ENCODE data around the gene PDGFRA. TPM values are rescaled to one million over a fixed set of nuclear protein-coding genes. Genes with fewer than 3 reads are reported as not detected.

Gene PDGFRA
- total and polyA plus RNA-seq, 10 of the 15 experiments (the other 5 are each of a cell fraction or from before 2014, with no cell fraction given) = 0.01 to 0.28 (median 0.06) TPM; not detected in 5

Other genes starting within 250 kb of the PDGFRA start
- 17.6 and 19.1 TPM in 2 replicates for gene CHIC2, start 164.7 kb upstream of the PDGFRA start, total RNA-seq (2014; rRNA removed)
- gene CHIC2, start 164.7 kb upstream of the PDGFRA start, total RNA-seq (2014; rRNA removed; fragmentation: Illumina TruSeq; extraction: Trizol) = 13.6 and 14.2 TPM in 2 replicates
- gene CHIC2, start 164.7 kb upstream of the PDGFRA start, total RNA-seq (2021) = 9.7 and 13.4 TPM in 2 replicates
- gene CHIC2, start 164.7 kb upstream of the PDGFRA start, polyA plus RNA-seq (2011; rRNA removed) = 12.1 and 16.2 TPM in 2 replicates
- 8.1 and 9.8 TPM in 2 replicates for gene CHIC2, start 164.7 kb upstream of the PDGFRA start, polyA plus RNA-seq (2014; fragmentation: Illumina TruSeq; extraction: Trizol)
- 1 to 10 TPM in 1 of 2 experiments, under 1 TPM in 1; 0.80 to 2.8 TPM for gene CHIC2, start 164.7 kb upstream of the PDGFRA start, polyA plus RNA-seq (2014; fragmentation: Nextera tagmentation; extraction: Ambion mirVana)
- gene CHIC2, start 164.7 kb upstream of the PDGFRA start, polyA plus RNA-seq (2014; rRNA removed) = 10.2 and 12.3 TPM in 2 replicates
- 10 to 100 TPM; 21.9 to 24.4 TPM for gene CHIC2, start 164.7 kb upstream of the PDGFRA start, polyA plus RNA-seq (2016; fragmentation: Nextera tagmentation; extraction: Ambion mirVana)
- gene GSX2, start 129.1 kb upstream of the PDGFRA start, total RNA-seq (2014; rRNA removed) = 0.40 TPM in 1 of 2 replicates, not detected in the other
- gene GSX2, start 129.1 kb upstream of the PDGFRA start, total RNA-seq (2014; rRNA removed; fragmentation: Illumina TruSeq; extraction: Trizol) = 0.18 and 0.58 TPM in 2 replicates
- 0.32 and 0.54 TPM in 2 replicates for gene GSX2, start 129.1 kb upstream of the PDGFRA start, total RNA-seq (2021)
- not detected in 2 replicates for gene GSX2, start 129.1 kb upstream of the PDGFRA start, polyA plus RNA-seq (2011; rRNA removed)
- gene GSX2, start 129.1 kb upstream of the PDGFRA start, polyA plus RNA-seq (2014; fragmentation: Illumina TruSeq; extraction: Trizol) = not detected in 2 replicates
- gene GSX2, start 129.1 kb upstream of the PDGFRA start, polyA plus RNA-seq (2014; fragmentation: Nextera tagmentation; extraction: Ambion mirVana) = under 1 TPM in 1 of 2 experiments, not detected in 1; 0.04 TPM
- gene GSX2, start 129.1 kb upstream of the PDGFRA start, polyA plus RNA-seq (2014; rRNA removed) = 0.20 and 0.50 TPM in 2 replicates
- gene GSX2, start 129.1 kb upstream of the PDGFRA start, polyA plus RNA-seq (2016; fragmentation: Nextera tagmentation; extraction: Ambion mirVana) = not detected